NK-92 treated with Interleukin-12 subunit alpha and Interleukin-12 subunit beta, amount 100 ng/mL, for 24 hours (cell line): Measurements from ENCODE around the gene MYO5B.
"Not testable (repeated sequence)": the region's sequence is repeated elsewhere in the genome, so short reads cannot be mapped to it uniquely, and the experiment has no call there.

Source experiments
- DNase-seq: peaks from one replicate; lab custom pipeline; 2025; lab: John Stamatoyannopoulos, UW

The MYO5B gene

DNA sequence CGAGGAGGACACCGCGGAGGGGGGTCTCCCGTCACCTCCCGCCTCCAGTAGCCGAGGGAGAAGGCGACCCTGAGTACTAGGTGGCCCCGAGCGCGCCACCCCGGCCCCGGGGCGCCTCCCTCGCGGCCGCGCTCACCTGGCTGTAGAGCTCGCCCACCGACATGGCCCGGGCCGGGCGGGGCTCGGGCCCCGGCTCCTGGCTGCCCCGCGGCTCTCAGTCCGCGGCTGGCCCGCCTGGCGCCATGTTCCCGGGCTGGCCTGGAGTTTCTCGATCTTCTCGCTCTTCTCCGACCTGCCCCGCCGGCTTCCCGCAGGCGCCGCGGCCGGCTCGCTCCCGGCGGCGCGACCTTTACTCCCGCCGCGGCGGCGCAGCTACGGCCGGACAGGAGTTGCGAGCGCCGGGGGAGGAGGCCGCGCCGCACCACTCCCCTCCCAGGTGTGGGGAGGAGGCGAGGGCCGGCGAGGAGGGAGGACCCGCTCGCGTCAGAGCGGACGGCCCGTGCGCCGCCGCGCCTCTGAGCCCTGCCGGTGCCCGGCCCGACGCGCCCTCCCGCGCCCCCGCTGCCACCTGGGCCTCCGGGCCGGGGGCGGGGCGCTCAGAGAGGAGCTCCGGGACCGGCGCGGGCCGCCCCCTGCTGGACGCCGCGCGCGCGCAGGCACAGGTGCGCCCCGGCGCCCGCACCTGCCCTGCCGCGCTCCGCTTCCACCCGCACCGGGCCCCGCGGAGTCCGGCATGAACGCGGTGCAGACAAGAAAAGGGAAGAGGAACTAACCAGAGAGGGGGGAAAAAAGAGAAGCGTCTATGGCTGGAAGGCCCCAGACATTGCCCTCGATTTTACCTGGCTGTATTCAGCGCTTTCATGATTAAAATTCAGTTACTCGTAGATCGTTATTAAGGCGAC lies at the start of gene MYO5B:
Gene MYO5B, minus strand, starts transcription at position 517 of the 902 bp plus-strand sequence. Its CDS starts 354 bp downstream, at position 163.
- no peak for DNase-seq

DNA sequence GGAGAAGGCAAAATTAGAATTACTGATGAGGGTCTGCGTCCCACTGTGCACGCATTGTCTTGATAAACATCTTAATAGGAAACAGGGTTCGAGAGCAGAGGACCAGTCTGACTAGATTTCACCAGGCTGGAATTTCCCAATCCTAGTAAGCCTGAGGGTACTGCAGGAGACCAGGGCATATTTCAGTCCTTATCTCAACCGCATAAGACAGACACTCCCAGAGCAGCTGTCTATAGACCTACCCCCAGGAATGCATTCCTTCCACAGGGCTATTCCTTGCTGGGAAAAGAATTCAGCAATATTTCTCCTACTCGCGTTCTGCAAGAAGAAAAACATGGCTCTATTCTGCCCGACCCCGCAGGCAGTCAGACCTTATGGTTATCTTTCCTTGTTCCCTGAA lies 46.8 kb upstream of the MYO5B start:
- not testable (repeated sequence) for DNase-seq

DNA sequence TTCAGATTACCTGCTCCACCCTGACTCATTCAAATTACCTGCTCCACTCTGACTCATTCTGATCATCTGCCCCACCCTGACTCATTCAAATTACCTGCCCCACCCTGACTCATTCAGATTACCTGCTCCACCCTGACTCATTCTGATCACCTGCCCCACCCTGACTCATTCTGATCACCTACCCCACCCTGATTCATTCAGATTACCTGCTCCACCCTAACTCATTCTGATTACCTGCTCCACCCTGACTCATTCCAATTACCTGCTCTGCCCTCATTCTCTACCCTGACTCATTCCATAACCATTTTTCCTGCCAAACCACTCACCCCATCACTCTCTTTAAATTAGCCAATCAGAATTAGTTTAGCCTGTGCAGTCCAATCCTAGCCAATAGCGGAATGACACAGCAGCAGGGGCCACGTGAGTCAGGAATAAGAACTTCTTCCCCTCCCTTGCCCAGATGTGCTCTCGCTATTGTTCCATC lies 45.2 kb upstream of the MYO5B start:
- no peak for DNase-seq

DNA sequence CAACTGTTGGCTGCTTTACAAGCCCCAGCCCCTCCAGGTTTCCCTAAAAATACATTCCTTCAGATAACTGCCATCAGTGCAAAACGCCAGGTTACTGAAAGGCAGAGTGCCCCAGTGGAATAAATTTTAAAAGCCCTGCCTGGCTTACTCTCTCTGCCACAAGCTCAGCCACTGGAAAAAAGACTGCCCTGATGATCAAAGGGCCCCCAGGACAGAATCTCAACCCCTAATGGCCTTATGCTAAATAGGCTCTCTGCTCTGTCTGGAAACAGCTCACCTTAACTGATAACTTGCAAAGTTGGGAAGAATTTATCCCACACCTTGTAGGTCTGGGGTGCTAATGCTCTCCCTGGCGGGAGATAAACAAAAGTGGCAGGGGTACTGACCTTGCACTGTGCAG lies 37.5 kb upstream of the MYO5B start:
- DNase-seq, result no peak

DNA sequence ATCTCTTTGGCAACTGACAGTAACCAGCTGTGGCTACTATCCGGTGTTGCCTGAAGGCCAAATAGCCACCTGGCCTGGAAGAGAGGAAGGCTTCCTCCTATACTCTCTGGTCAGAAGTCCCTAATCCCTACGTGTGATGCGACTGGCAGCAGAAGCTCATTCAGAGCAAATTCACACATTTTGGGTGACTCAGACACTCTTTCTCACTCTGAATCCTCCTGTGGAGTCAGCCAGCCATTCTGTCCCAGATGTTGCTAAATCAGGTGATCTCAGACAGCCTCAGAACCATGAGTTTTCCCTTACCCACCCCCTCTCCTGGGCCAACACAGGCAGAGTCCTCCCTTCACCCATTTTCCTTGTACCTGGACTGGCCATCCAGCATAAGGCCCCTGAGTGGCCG lies 36.7 kb upstream of the MYO5B start:
- DNase-seq, result peak; percentile 36

DNA sequence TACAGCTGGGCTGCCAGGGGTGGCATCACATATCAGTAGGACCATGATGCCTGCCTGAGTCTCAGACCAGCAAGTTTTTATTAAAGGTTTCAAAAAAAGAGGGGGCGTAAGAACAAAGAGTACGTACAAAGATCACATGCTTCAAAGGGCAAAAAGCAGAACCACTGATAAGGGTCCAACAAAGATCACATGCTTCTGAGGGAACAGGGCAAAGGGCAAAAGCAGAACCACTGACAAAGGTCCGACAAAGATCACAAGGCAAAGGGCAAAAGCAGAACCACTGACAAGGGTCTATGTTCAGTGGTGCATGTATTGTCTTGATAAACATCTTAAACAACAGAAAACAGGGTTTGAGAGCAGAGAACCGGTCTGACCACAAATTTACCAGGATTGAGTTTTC lies 25.3 kb upstream of the MYO5B start:
- DNase-seq, result not testable (repeated sequence)

DNA sequence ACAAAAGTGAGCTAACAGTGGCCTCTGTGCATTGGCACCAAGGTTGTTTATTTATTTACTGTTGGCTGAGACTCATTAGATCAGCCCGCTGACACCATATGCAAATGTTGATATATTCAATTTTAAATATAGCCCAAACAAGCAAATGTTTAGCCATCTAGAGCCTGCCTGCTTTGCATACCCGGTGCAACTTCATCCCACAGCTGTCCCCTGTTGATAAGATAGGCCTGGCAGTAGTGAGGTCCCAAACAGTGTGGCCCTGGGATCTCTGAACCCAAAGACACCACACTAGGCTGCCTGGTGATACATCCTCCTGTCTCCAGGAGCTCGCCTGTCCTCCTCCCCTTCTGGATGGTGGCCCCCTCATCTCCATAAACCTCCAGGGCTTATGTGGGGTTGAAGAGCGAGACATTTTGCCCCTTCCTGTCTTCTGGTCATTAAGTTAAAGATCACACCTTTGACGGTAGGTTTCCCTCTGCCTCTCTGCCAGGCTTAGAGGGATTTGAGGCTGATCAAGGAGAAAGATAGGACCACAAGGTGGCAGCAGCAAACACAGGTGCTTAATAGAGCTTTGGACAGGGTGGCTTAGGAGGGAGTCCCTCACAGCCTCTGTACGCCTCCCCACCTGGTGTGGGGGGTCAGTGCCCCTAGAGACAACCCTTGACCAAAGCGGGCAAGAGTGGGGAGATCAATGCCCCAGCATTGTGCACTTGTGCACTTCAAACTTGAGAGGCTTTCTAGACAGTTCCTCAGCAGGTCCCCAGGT lies 23.7 kb upstream of the MYO5B start:
- peak; percentile 14 for DNase-seq

DNA sequence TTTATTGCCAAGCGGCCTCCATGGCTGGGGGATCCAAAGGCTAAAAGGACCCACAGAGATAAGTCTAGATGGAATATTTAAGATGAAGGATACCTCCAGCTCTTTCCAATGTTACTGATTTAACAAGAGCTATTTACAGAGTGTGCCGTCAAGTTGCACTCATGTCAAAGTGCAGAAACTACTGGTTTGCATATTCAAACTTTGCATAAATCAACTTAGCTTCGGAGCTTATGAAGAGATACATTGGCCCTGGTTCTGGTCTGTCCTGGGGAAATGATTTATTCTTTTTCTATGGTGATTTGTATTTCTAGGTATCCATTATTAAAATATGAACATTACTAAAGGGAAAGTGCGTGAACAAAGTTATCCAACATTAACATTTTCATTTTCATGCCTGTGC lies 14.4 kb upstream of the MYO5B start:
- no peak for DNase-seq

DNA sequence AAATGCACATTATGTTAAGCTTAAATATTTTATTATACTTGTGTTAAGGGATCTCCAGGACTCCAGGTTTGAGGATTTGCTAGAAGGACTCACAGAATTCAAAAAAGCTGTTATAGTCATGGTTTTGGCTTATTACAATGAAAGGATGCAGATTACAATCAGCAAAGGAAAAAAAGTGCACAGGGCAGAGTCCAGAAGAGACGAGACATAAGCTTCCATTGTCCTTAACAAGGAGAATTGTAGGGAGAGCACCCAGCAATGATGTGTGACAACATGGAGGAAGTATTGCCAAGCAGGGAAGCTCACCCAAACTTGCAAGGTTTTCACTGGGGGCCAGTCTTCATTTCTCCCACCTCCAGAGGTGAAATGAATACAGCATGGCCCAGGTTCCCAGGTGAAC lies 12.8 kb upstream of the MYO5B start:
- no peak for DNase-seq

DNA sequence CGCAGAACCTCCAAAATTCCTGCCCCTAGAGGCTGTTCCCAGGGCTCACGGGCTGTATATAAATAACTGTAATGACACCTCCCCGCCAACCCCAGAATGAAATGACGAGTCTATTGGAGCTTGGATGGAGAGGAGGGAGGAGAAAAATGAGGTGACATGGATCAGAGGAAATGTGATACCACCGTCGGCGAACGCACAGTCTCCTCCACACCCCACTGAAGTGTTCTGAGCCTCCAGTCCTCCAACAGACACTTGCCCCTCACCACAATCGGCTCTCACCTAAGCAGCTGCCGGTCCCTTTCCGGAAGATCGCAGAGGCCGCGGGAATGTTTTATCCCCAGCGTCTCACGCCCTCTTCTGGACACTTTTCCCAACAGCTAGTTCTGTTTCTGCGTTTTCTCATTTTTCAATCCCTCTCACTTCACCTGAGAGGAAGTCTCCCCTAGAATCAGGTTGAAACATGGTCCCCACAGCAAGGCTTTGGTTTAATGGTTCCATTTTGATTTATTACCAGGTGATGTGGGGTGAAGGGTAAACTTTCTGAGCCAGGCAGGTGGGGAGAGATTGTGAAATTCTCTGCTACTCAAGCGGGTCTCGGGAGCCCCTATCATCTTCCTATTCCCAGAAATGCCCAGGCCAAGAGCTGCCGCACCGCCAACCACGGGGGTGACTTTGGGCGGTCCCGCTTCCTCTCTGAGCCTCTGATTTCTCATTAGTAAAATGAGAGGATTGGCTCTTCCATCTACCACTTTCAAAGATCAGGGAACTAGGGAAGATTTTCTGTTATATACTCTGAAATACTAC lies 9.1 kb upstream of the MYO5B start:
- no peak for DNase-seq

DNA sequence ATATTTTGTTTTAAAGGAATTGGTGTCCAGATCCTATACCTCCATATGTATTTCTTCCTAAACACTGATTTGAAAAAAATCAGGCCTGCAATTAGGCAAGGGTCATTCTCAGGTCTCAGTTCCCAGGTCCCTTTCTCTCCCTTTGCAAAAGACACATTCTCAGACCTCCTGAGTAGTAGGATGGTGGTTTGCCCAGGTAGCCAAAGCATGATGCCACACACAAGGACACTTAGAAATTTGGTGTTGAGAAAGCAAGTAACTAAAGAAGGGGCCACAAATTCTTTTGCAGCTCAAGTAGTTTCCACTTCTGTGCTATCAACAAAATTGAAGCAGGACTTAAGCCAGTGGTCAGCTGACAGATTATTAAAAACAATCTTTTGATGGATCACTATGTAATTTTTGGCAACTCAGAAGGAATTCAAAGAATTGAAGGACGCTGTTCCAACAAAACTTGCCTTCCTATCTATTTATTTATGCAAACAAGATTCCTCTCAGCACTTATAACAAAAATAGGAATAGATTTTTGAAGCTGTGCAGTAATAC lies 6.6 kb upstream of the MYO5B start:
- DNase-seq, result no peak

DNA sequence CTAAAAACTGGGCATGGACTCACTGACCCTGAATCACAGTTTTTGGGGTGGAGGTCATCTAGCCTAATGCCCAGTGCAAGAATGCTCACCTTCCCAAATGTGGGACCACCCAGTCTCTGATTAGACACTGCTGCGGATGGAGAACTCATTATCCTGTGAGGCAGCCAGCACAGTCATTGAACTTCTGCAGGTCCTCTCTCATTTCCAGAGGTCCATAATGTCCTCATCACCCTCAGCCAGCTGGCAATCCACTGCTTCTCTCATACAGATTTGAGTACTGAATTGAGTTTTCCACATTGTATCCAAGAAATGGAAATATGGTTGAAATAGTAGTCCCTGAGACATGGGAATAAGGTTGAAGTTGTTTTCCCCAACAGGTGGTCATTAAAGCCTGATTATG lies 5.0 kb upstream of the MYO5B start:
- no peak for DNase-seq

DNA sequence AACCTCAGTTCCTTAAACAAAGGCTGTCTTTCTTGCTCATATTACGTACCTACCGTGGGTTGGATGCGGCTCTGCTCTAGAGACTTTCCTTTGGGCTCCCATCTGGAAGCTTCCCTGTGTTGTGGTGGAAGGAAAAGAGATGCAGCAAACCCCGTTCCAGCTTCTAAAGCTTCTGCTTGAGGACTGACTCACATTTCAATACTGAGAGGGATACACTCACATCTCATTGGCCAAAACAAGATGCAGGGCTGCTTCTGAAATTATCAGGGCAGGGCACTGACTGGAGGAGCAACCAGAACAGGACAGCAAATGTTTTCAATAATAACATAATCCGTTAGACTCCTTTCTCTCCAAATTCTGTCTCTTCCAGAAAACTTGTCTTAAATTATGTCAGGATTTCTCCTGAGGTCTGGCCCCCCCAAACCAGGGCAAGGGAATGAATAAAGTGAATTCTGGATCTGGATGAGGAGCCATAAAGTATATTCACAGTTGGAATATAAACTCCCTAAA lies 4.5 kb upstream of the MYO5B start:
- no peak for DNase-seq

DNA sequence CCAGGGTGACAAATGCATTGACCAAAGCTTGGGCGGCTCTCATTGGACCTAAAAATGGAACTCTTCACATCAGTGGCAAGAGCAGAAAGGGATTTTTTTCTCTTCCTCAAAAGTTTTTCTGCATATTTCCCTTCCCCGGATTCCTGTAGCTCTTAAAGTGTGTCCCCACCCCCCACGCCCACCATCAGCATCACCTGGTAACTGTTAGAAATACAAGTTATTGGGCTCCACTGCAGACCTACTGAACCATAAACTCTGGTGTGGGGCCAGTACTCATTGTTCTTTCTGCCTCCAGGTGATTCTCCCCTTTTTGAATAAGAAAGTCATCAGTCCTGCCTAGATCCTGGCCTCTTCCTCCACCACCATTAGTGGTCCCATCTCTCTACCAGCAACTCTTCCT lies 1.3 kb upstream of the MYO5B start:
- no peak for DNase-seq

DNA sequence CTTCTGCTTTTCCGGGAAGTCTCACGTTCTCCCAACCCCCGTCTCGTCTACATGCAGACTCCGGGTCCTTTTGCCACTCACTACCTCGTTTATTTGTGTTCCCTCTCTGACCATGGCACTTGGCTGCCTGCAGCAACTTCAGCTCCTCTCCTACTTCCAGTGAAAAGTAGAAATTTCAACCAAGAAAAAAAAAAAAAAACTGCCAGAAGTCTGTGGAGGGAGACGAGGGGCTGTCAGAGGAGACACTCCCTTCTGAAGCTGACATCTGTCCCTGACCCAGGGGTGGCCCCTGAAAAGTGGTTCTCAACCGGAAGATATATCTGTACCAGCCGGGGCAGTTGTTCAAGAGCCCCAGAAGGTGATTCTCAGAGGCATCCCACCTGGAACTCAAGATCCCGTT lies 742 bp upstream of the MYO5B start:
- DNase-seq, result no peak

DNA sequence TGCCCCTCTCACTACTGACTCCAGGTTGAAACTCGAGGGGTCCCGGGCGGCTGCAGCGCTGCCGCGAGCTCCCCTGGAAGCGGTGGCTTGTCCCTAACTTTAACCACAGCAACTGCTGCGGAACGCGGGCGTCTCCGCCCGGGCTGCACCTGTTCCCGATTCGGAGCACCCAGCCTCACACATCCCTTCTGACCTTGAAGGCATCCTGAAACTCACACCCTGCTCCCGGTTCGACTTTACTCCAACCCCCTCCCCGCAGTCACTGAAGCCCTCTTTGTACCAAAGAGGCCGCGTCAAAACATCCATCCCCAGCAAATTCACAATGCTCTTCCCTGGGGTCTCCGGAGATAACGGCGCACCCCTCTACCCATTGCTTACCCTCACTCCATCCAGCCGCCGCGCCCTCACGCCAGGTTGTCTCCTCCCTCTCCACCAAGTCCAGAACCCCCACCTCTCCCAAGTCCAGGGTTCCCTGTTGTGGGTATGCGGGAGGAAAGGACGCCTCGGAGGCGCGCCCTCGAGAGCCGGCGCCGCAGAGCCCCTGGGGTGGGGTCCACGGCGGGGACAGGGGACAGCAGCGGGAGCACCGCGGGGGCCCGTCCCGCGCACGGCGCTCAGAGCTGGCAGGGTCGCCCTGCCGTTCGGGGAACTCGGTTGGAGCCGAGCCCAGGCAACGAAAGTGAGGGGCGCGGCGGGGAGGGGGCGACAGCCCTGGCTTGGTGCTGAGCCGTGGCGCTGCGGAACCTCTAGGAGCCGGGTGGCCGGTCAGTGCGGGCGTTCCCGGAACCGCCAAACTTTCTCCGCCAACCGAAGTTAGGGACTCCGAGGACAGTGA lies 934 bp downstream of the MYO5B start:
- DNase-seq, result no peak

DNA sequence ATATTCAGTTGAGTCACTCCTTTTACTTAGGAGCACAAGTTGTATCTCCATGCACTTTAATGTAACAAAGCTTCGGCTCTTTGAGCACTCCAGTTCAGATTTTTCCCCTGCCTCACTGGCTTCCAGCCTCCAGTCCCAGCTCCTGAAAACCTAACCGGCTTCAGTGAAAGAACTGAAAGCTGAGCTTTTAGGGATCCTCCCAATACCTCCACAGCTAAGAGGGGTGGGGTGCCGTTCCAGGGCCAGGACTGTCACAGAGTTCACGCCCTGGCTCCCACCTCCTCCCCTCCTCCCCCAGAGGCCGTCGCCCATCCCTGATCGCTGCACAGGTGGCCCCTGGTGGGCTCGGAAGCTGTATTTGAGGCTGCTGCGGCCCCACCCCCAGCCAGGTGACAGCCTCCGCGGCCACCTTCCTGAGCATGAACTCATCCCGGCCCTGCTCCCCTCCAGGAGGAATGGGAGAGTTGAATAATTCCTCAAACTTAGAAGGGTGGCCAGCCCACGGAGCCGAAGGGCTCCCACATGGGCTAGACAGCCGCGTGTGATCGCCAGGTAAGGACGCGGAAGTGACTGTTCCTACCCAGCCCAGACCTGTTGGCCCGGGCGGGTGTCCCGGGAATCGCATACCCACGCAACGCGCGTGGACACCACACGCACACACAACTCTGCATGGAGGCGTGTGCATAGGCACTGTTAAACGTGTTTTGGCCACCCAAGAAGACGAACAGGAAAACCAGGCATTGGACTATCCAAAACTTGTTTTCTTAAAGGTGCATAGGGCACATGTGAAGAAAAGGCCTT lies 1.8 kb downstream of the MYO5B start:
- DNase-seq, result no peak

DNA sequence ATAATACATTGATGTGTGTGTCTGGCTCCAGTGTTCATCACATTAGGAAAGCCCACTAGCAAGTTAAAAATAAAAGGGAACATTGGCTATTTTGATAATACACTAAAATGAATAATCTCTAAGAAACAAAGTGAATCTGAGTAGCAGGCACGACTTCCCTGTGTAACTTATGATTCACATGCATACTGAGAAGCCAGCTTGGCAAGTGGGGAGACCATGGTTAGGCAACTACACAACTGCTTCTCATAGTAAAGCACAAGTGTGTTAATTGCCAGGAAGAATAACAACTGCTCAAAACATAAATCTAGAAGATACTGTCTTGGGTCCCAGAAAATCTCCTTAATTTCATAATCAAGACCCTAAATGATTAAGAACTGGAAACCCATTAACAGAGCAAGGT lies 4.0 kb downstream of the MYO5B start:
- DNase-seq, result no peak

DNA sequence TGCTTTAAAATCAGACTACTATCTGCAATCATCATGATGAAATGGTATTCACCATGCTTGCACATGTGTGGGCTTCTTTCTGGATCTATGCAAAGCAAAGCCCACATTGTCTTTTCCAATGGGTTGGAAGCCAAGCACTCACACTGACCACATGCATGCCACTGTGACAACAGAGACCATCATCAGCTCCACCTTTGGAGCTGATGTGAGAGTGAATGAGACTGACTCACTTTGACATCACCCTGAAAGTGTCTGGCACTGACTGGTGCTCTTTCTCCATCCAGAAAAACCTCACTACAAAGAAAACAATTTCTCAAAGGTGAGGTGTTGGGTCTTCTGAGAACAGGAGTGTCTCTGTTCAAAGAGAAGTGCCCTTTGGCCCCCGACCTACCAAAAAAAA lies 4.7 kb downstream of the MYO5B start:
- no peak for DNase-seq

DNA sequence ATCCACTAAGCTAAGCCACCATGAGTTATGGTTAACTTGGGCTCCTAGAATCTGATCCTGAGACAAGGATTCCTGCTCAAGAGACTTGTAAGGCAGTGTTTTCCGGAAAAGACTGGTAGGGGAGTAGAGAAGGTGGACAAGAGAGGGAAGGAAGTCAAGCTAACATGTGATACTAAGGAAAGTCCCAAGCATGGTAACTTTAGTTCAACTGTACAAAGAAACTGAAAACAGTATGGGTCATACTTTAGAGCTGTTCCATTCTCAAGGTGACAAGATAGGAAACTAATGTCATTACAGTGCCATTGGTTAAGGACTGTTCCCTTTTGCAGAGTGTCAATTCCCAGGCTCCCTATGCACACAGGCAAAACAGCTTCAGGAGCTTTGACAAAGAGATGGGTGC lies 5.8 kb downstream of the MYO5B start:
- DNase-seq, result no peak
